A549 (cell line): Measurements from ENCODE around the gene CCS. TPM values are rescaled to one million over a fixed set of nuclear protein-coding genes. Genes with fewer than 3 reads are reported as not detected.
"Not testable (repeated sequence)": the region's sequence is repeated elsewhere in the genome, so short reads cannot be mapped to it uniquely, and the experiment has no call there.

Experiments used
- ATAC-seq, 2 experiments: fragments of 200-7000 bp in 1 of 2; fragments of >200 bp in 1 of 2; cut with Nextera tagmentation in 1 of 2; cut with Tn5 transposase in 1 of 2; 3 replicates each; pipeline versions ENCODE4 v1.8.0 to v1.9.1; 2018 to 2020; ENCODE audit warnings: mild to moderate bottlenecking in 1 of 2, moderate library complexity in 1 of 2
- CTCF ChIA-PET: fragments of 300-600 bp; sonication (Branson Sonifier 250); formaldehyde crosslinking; extraction: SDS; loops from one replicate; lab custom pipeline; 2021; ENCODE audit warnings: antibody characterized with exemption, inconsistent platforms; lab: Yijun Ruan, JAX
- POLR2A ChIA-PET: fragments of 350-600 bp; formaldehyde crosslinking; extraction: SDS; loops from one replicate; lab custom pipeline; 2021; ENCODE audit warnings: antibody characterized with exemption, inconsistent platforms; lab: Yijun Ruan, JAX
- DNase-seq, 2 experiments: peaks; one replicate each; pipeline versions ENCODE4 v3.0.0 to v3.0.0-alpha.2; 2011 to 2016; ENCODE audit warnings: low read depth in 1 of 2, low spot score in 1 of 2
- FAIRE-seq: peaks from 2 replicates; lab custom pipeline; 2011; peaks lifted over from hg19 to GRCh38; lab: Jason Lieb, UNC
- H3K27ac ChIP-seq, 2 experiments: fragments of >200 bp; sonication (Bioruptor Twin); formaldehyde crosslinking; 3 replicates each; pipeline ENCODE4 v1.5.1; 2016 to 2017
- H3K4me1 ChIP-seq: fragments of >200 bp; sonication (Bioruptor Twin); formaldehyde crosslinking; 3 replicates; pipeline ENCODE4 v1.6.1; 2016
- H3K4me2 ChIP-seq: fragments of >200 bp; sonication (Bioruptor Twin); formaldehyde crosslinking; 3 replicates; pipeline ENCODE4 v1.6.1; 2016
- H3K4me3 ChIP-seq: fragments of >200 bp; sonication (Bioruptor Twin); formaldehyde crosslinking; 3 replicates; pipeline ENCODE4 v1.5.1; 2016
- H3K9me3 ChIP-seq: fragments of >200 bp; sonication (Bioruptor Twin); formaldehyde crosslinking; 3 replicates; pipeline ENCODE4 v1.6.1; 2016
- ATOH8 ChIP-seq: fragments of 250-450 bp; sonication (Bioruptor Pico); IDR thresholded peaks from 2 replicates; pipeline ENCODE4 v1.5.0; 2020; ENCODE audit warnings: low read depth, mild to moderate bottlenecking, moderate library complexity
- EHMT2 ChIP-seq: fragments of 200-600 bp; sonication (generic); IDR thresholded peaks from 2 replicates; pipeline ENCODE4 v1.6.1; 2016; ENCODE audit warnings: antibody characterized with exemption, low read depth, mild to moderate bottlenecking, moderate library complexity
- EP300 ChIP-seq, 2 experiments: fragments of >200 bp; sonication (Bioruptor Twin); formaldehyde crosslinking; IDR thresholded peaks; 2 replicates in 1 of 2; 3 replicates in 1 of 2; pipeline ENCODE4 v1.6.1; 2016 to 2017
- ESRRA ChIP-seq: fragments of 150-350 bp; IDR thresholded peaks from 2 replicates; pipeline ENCODE4 v1.6.1; 2014; ENCODE audit warnings: mild to moderate bottlenecking, low read length, borderline replicate concordance
- FOSL2 ChIP-seq, 2 experiments: fragments of 450-650 bp in 1 of 2; fragments of >200 bp in 1 of 2; sonication (Bioruptor Twin) in 1 of 2; formaldehyde crosslinking; IDR thresholded peaks; 2 replicates each; pipeline versions ENCODE4 v1.5.0 to v1.6.1; 2016 to 2020; ENCODE audit warnings: mild to moderate bottlenecking in 1 of 2, moderate library complexity in 1 of 2
- HES2 ChIP-seq: fragments of >200 bp; sonication (Bioruptor Twin); formaldehyde crosslinking; IDR thresholded peaks from 2 replicates; pipeline ENCODE4 v1.6.1; 2016
- HOXA7 ChIP-seq: fragments of 250-450 bp; sonication (Bioruptor Pico); IDR thresholded peaks from 2 replicates; pipeline ENCODE4 v1.5.0; 2020; ENCODE audit warnings: mild to moderate bottlenecking, moderate library complexity
- JUN ChIP-seq, 2 experiments: fragments of >200 bp; sonication (Bioruptor Twin); formaldehyde crosslinking; IDR thresholded peaks; 2 replicates in 1 of 2; 3 replicates in 1 of 2; pipeline ENCODE4 v1.6.1; 2016 to 2017
- JUNB ChIP-seq: fragments of >200 bp; sonication (Bioruptor Twin); formaldehyde crosslinking; IDR thresholded peaks from 2 replicates; pipeline ENCODE4 v1.6.1; 2016
- MYC ChIP-seq: IDR thresholded peaks from 2 replicates; pipeline ENCODE4 v1.6.1; 2012; ENCODE audit warnings: mild to moderate bottlenecking, inconsistent platforms, low read length, improper control_type of control experiment, borderline replicate concordance
- POLR2A ChIP-seq: IDR thresholded peaks from 2 replicates; pipeline ENCODE4 v1.6.1; 2012; ENCODE audit warnings: mild to moderate bottlenecking, low read length
- RAD21 ChIP-seq, 2 experiments: fragments of >200 bp in 1 of 2; sonication (Bioruptor Twin) in 1 of 2; formaldehyde crosslinking in 1 of 2; IDR thresholded peaks in 1 of 2; conservative IDR thresholded peaks in 1 of 2; 2 replicates in 1 of 2; 3 replicates in 1 of 2; pipeline ENCODE4 v1.6.1; 2012 to 2018; ENCODE audit warnings: inconsistent platforms in 1 of 2
- SMC3 ChIP-seq: fragments of >200 bp; sonication (Bioruptor Twin); formaldehyde crosslinking; IDR thresholded peaks from 3 replicates; pipeline ENCODE4 v1.6.1; 2018; ENCODE audit warnings: inconsistent platforms
- ZSCAN20 ChIP-seq: fragments of 250-450 bp; sonication (Bioruptor Pico); IDR thresholded peaks from 2 replicates; pipeline ENCODE4 v1.8.0; 2022; ENCODE audit warnings: mild to moderate bottlenecking, moderate library complexity
- WGBS: methylation state at CpG from one replicate; pipeline ENCODE4 v1.1.6; 2017; ENCODE audit errors: missing lambda C conversion rate; 5-methylcytosine and 5-hydroxymethylcytosine counted together
- polyA minus RNA-seq: library from RNA; depleted of rRNA, polyadenylated mRNA; stranded (reverse); fragments of >200 nt; gene quantifications from 2 replicates; pipeline ENCODE4 v1.2.3, GENCODE V29; 2011; rRNA and poly(A)+ RNA removed
- polyA plus RNA-seq, 4 experiments: library from polyadenylated mRNA; depleted of rRNA in 3 of 4; stranded (reverse); fragments of >200 nt; fragmentation: RNase III in 1 of 4; extraction: RNeasy Plus Mini Kit Qiagen cat#74134 plus additional on column Dnase treatment in 1 of 4; gene quantifications; 2 replicates in 3 of 4; 3 replicates in 1 of 4; pipeline ENCODE4 v1.2.3, GENCODE V29; 2011 to 2017
- TF ChIP-seq, protein P1 (sequence below): IDR thresholded peaks from 2 replicates; pipeline ENCODE4 v1.6.1; 2012
- TF ChIP-seq, protein P2 (sequence below): fragments of >200 bp; sonication (Bioruptor Twin); formaldehyde crosslinking; IDR thresholded peaks from 3 replicates; pipeline ENCODE4 v1.5.1; 2016
- TF ChIP-seq, protein P3 (sequence below): IDR thresholded peaks from 2 replicates; pipeline ENCODE4 v1.6.1; 2012; ENCODE audit warnings: low read depth, borderline replicate concordance
- TF ChIP-seq, protein P4 (sequence below): fragments of >200 bp; sonication (Bioruptor Twin); formaldehyde crosslinking; IDR thresholded peaks from 3 replicates; pipeline ENCODE4 v1.6.1; 2016

CCS gene, protein sequence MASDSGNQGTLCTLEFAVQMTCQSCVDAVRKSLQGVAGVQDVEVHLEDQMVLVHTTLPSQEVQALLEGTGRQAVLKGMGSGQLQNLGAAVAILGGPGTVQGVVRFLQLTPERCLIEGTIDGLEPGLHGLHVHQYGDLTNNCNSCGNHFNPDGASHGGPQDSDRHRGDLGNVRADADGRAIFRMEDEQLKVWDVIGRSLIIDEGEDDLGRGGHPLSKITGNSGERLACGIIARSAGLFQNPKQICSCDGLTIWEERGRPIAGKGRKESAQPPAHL
- polyA plus RNA-seq (2011; rRNA removed) (17.2 and 18.3 TPM in 2 replicates), polyA plus RNA-seq (2017; fragmentation: RNase III; extraction: RNeasy Plus Mini Kit Qiagen cat#74134 plus additional on column Dnase treatment) (40.3 to 48.2 TPM (median 46.5 TPM) in 3 replicates), polyA minus RNA-seq (24.2 and 25.3 TPM in 2 replicates)
- 41.4 and 42.6 TPM in 2 replicates for polyA plus RNA-seq (2012; cell fraction: cytosol; rRNA removed)
- 87.4 and 92.4 TPM in 2 replicates for polyA plus RNA-seq (2012; cell fraction: nucleus; rRNA removed)

- FAIRE-seq, result no peak
Measured at GRCh38 chr11:66592457-66593302, at the start of gene CCS, which contains the start of gene CCDC87. TSS of gene CCS (plus strand) at chr11:66593185. CDS start at chr11:66593262, 77 bp downstream. TSS of gene CCDC87 (minus strand) at chr11:66593063. CDS start at chr11:66593015, 48 bp downstream.

GRCh38 chr11:66543263-66544107 is 49.5 kb upstream of the CCS start:
- POLR2A ChIA-PET, result interaction anchor here (1.5 kb wide), 1 partner anchor 11 kb away, joined by 3 read pairs; no protein-coding TSS in a partner anchor
- WGBS, result 90% methylated on average over 17 of the region's 26 CpGs
- H3K9me3 ChIP-seq, result no peaks in the 10 kb centered on the region
- FAIRE-seq, result no peak
- no peak for TF ChIP-seq EHMT2
- no peak for TF ChIP-seq MYC
- TF ChIP-seq HES2, result no peak
- no peak for TF ChIP-seq HOXA7 (CRISPR knock-in tag)
- TF ChIP-seq FOSL2 (IDR thresholded peaks at IDR 0.05), result no peak
- no peak for TF ChIP-seq FOSL2 (CRISPR knock-in tag; IDR thresholded peaks at IDR 0.05)
- TF ChIP-seq EP300 (IDR thresholded peaks at IDR 0.05), result no peak
- TF ChIP-seq, all 56 proteins: peak for 0
- H3K4me2 ChIP-seq, result no peak overlapping the region
- DNase-seq (no peak), ATAC-seq (no peak)
- H3K4me3 ChIP-seq, result no peak overlapping the region
- no peak overlapping the region for H3K27ac ChIP-seq
- peaks cover 17% of the 10 kb centered on the region for H3K4me1 ChIP-seq
- CTCF ChIA-PET, result interaction anchor here (1.3 to 1.8 kb wide), 3 partner anchors 14 to 135 kb away, joined by 4 to 5 read pairs (median 5); no protein-coding TSS in a partner anchor

More at GRCh38 chr11:66592457-66593302, at the start of gene CCS, which contains the start of gene CCDC87:
- H3K27ac ChIP-seq, result peak within 1 kb of the TSS; percentile 89 to 91
- 24% methylated on average over 54 of the region's 68 CpGs for WGBS
- peak; percentile 96 to 100 for DNase-seq
- POLR2A ChIA-PET, result interaction anchor here (0.7 to 2.5 kb wide), 8 partner anchors 15 to 126 kb away, joined by 3 to 26 read pairs (median 4); partner anchors contain the start of genes DPP3, PELI3, RBM14 and RBM4
- peaks cover 9% of the 10 kb centered on the region; the same call in 2 of the 3 replicates for H3K4me1 ChIP-seq
- H3K9me3 ChIP-seq, result no peaks in the 10 kb centered on the region; the same call in 2 of the 3 replicates
- TF ChIP-seq SMC3 (peak; percentile 46), ATOH8 (no peak; the same call in 1 of the 2 replicates), POLR2A (peak; percentile 99), JUNB (no peak), RAD21 (conservative IDR thresholded peaks at IDR 0.05 in 1 of 2, IDR thresholded peaks at IDR 0.05 in 1 of 2) (peak in 1 of 2 experiments; percentile 45; a peak in 3 of 5 replicates), ESRRA (peak; percentile 91), JUN (IDR thresholded peaks at IDR 0.05) (peak; percentile 42 to 69; a peak in 4 of 5 replicates), ZSCAN20 (no peak)
- TF ChIP-seq, protein P1, sequence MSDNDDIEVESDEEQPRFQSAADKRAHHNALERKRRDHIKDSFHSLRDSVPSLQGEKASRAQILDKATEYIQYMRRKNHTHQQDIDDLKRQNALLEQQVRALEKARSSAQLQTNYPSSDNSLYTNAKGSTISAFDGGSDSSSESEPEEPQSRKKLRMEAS, result peak; percentile 85
- TF ChIP-seq, protein P2, sequence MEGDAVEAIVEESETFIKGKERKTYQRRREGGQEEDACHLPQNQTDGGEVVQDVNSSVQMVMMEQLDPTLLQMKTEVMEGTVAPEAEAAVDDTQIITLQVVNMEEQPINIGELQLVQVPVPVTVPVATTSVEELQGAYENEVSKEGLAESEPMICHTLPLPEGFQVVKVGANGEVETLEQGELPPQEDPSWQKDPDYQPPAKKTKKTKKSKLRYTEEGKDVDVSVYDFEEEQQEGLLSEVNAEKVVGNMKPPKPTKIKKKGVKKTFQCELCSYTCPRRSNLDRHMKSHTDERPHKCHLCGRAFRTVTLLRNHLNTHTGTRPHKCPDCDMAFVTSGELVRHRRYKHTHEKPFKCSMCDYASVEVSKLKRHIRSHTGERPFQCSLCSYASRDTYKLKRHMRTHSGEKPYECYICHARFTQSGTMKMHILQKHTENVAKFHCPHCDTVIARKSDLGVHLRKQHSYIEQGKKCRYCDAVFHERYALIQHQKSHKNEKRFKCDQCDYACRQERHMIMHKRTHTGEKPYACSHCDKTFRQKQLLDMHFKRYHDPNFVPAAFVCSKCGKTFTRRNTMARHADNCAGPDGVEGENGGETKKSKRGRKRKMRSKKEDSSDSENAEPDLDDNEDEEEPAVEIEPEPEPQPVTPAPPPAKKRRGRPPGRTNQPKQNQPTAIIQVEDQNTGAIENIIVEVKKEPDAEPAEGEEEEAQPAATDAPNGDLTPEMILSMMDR, result peak; percentile 68
- TF ChIP-seq, protein P3, sequence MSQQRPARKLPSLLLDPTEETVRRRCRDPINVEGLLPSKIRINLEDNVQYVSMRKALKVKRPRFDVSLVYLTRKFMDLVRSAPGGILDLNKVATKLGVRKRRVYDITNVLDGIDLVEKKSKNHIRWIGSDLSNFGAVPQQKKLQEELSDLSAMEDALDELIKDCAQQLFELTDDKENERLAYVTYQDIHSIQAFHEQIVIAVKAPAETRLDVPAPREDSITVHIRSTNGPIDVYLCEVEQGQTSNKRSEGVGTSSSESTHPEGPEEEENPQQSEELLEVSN, result peak; percentile 84
- TF ChIP-seq, protein P4, sequence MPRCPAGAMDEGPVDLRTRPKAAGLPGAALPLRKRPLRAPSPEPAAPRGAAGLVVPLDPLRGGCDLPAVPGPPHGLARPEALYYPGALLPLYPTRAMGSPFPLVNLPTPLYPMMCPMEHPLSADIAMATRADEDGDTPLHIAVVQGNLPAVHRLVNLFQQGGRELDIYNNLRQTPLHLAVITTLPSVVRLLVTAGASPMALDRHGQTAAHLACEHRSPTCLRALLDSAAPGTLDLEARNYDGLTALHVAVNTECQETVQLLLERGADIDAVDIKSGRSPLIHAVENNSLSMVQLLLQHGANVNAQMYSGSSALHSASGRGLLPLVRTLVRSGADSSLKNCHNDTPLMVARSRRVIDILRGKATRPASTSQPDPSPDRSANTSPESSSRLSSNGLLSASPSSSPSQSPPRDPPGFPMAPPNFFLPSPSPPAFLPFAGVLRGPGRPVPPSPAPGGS, result peak; percentile 85; the same call in 2 of the 3 replicates
- CTCF ChIA-PET, result interaction anchor here (0.5 to 9.5 kb wide), 30 partner anchors 8 to 175 kb away, joined by 3 to 89 read pairs (median 4); partner anchors contain the start of genes ACTN3, BBS1, CTSF and RBM14
- H3K4me2 ChIP-seq, result peak within 1 kb of the TSS; percentile 80
- peak within 1 kb of the TSS; percentile 68 for H3K4me3 ChIP-seq
- ATAC-seq, result peak; percentile 98

- H3K27ac ChIP-seq, result peak overlapping the region; percentile 85 to 96; a peak in 5 of 6 replicates
- WGBS, result 74% methylated on average over 14 of the region's 14 CpGs
- ChIA-PET POLR2A (interaction anchor here (0.7 to 2.0 kb wide), 8 partner anchors 10 to 298 kb away, joined by 3 to 13 read pairs (median 10); partner anchors contain the start of genes CTSF, DPP3, RBM14 and RBM4), CTCF (interaction anchor here (1.0 to 1.8 kb wide), 4 partner anchors 8 to 106 kb away, joined by 3 to 6 read pairs (median 4); partner anchors contain the start of gene MRPL11)
- H3K4me1 ChIP-seq, result peaks cover 17% of the 10 kb centered on the region
- not testable (repeated sequence) for ATAC-seq, FAIRE-seq, DNase-seq, H3K9me3 ChIP-seq
- peak overlapping the region; percentile 90 for H3K4me2 ChIP-seq
- peak overlapping the region; percentile 85 for H3K4me3 ChIP-seq
Measured at GRCh38 chr11:66544952-66545351, 48.0 kb upstream of the CCS start.
